Right cardiac atrium (tissue), 5 donors: ENCODE data around the gene RAB26. TPM values are rescaled to one million over a fixed set of nuclear protein-coding genes. Genes with fewer than 3 reads are reported as not detected.
A peak's percentile ranks its signal among the peaks of the same experiment; 100 is the strongest.
"Not testable (repeated sequence)": the region's sequence is repeated elsewhere in the genome, so short reads cannot be mapped to it uniquely, and the experiment has no call there.

Experiments
- ATAC-seq, 2 donors: fragments of 200-7000 bp; cut with Tn5 transposase; one replicate each; pipeline versions ENCODE4 v1.8.0 to v1.9.1; 2020; ENCODE audit warnings: moderate library complexity in 2 of 2, mild to moderate bottlenecking in 1 of 2
- DNase-seq, 3 donors: peaks; one replicate each; pipeline ENCODE4 v3.0.0-alpha.2; 2020
- H3K27ac ChIP-seq: one replicate; pipeline ENCODE4 v1.5.1; 2013; ENCODE audit warnings: mild to moderate bottlenecking, low read length, control low read depth, moderate library complexity
- H3K27me3 ChIP-seq: one replicate; pipeline ENCODE4 v1.6.1; 2013; ENCODE audit not compliant: control insufficient read depth, insufficient read depth
- H3K4me1 ChIP-seq: one replicate; pipeline ENCODE4 v1.6.1; 2013; ENCODE audit warnings: low read length; ENCODE audit not compliant: control insufficient read depth, insufficient read depth
- H3K4me3 ChIP-seq: one replicate; pipeline ENCODE4 v1.5.1; 2013; ENCODE audit warnings: low read length, control low read depth
- H3K9me3 ChIP-seq: one replicate; pipeline ENCODE4 v1.6.1; 2013; ENCODE audit warnings: low read length; ENCODE audit not compliant: control insufficient read depth
- WGBS: extraction: QIAGEN DNeasy Blood & Tissue Kit; methylation state at CpG from one replicate; pipeline ENCODE4 v1.1.7; 2013; 5-methylcytosine and 5-hydroxymethylcytosine counted together
- intact Hi-C, 4 donors: fragments of 100-400 bp; cut with DNase I; formaldehyde crosslinking; loops; one replicate each; pipeline versions ENCODE4 v1.11.0 to v1.14.0; 2022 to 2023
- polyA plus RNA-seq: library from polyadenylated mRNA; stranded (reverse); fragments of 200-250 nt; gene quantifications from one replicate; pipeline ENCODE4 v1.2.3, GENCODE V29; 2013
- total RNA-seq, 4 donors: library from RNA; stranded (reverse); fragmentation: NEBNext Ultra II Directional; extraction: Animal tissue kit (Norgen Biotek cat#: 25700); gene quantifications; one replicate each; pipeline ENCODE4 v1.2.1, GENCODE V29; 2021
- donor health status: healthy with polysubstance abuse.
- donor health status: DM: no; HTN: yes; CAD: no.
- donor health status: DM: no; HTN: no; CAD: no.
- donor health status: DM: no; HTN: yes; CAD: no; lungs with severe emphysema.
- donor health status: DM: yes; HTN: yes; CAD: no.

RAB26 gene
- total and polyA plus RNA-seq, 5 donors: 0.24 to 0.95 (median 0.88) TPM; not detected in 1

DNA sequence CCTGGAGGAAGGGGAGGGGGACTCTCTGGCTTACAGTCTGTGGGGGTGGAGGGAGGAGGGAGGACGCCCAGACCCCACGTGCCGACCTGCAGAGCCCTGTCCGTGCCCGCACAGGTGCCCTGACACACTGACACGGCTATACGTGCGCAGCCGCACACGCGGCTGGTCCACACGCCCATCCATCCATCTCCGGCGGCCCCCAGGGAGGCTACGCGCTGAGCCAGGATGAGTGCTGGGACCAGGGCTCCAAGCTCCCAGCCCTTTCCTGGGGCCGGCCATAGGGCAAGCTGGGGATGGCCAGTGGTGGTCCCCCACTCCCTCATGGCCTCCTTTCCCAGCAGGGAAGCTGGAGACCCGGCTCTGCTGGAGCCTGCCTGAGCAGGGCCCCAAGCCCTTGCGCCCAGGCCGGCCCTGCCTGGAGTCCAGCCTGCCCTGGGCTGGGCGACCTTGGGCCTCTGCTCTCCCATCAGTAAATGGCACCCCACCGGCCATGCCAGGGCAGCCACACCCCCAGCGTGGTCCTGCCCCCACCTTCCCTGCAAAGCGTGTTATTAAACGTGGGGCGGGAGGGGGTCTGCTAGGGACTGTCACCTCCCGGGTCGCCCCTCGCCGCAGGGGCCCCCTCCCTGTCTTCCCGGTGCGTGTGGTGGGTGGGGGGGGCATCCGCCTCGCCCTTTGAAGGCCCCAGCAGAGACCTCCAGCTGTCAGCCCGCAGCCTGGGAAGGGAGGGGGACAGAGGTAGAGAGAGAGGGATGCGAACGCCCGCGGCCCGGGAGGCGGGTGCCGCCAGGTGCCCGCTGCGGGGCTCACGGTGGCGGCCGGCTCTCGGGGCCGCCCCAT lies 47.1 kb downstream of the RAB26 start:
- 7% methylated on average over 49 of the region's 49 CpGs for WGBS
- Histone ChIP-seq H3K4me1 (no peaks in the 10 kb centered on the region), H3K27me3 (no peaks in the 10 kb centered on the region), H3K4me3 (peak overlapping the region; percentile 67), H3K27ac (no peak overlapping the region), H3K9me3 (no peaks in the 10 kb centered on the region)
- ATAC-seq (no peak), DNase-seq (no peak)
- intact Hi-C loops: no loop called here

DNA sequence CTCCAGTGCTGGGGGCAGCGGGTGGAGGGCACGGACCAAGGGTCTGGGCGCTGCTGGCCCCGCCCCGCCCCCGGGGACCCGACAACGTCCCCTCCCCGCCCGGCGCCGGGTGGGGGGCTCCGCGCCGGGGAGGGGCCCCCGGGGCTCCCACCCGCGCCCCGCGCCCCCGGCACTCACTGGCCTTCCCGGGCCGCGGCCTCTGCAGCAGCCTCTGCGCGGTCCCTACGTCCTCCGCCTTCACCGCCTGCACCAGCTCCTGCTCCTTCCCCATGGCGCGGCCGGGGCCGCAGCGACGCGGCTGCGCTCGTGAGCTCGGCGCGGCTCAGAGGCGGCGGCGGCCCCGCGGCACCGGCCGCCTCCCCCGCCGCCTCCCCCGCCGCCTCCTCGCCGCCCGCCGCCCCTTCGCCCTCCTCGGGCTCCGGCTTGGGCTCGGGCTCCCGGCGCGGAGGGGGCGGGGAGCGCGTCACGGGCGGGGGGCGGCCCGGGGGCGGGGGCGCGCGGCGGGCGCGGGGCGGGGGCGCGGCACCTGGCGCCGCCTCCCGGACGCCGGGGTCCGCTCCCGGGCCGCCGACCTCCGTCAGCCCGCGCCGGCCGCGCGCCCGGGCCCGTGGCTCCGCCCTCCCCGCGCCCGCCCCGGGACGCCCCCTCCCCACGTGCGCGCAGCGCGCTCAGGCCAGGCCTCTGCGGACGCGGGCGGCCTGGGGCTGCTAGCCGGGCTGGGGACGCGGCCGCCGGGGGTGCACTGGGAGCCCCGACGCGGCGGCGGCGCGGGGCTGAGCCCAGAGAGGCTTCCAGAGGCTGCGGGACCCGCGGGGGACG lies 47.9 kb downstream of the RAB26 start, which contains the start of gene CASKIN1:
Gene CASKIN1 (minus strand): TSS at position 444 of the 819 bp plus-strand sequence. CDS start 173 bp downstream, at position 271.
- ATAC-seq (no peak), DNase-seq (no peak)
- intact Hi-C loops: no loop called here
- WGBS: 1% methylated on average over 107 of the region's 129 CpGs
- H3K4me3 ChIP-seq: peak within 1 kb of the TSS; percentile 67
- no peaks in the 10 kb centered on the region for H3K4me1 ChIP-seq
- no peak within 1 kb of the TSS for H3K27ac ChIP-seq
- H3K9me3 ChIP-seq: no peaks in the 10 kb centered on the region
- H3K27me3 ChIP-seq: no peaks in the 10 kb centered on the region

DNA sequence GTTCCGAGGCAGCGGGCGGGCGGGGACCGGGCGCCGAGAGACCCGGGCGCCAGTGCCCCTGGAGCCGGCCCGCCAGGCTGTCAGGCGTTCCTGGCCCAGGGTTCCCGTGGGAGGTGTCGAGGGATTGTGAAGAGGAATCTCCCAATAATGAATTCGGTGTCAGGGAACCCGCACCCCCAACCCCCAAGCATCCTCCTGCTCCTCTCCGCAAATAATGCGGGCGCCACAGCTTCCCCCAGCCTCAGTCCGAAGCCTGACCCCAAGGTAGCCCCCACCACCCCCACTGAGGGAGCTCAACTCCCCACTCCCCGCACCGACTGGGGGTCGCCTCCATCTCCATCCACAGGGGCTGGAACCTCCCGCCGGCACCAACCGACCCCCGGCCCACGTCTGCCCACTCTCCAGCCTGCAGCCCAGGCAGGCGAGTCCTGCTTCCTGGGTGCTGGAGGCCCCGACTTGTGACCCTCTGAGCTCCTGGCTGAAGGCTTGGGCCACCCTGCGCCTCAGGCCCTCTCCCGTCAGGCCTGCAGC lies 48.6 kb downstream of the RAB26 start:
- Histone ChIP-seq H3K4me3 (peak overlapping the region; percentile 67), H3K27me3 (no peaks in the 10 kb centered on the region), H3K27ac (no peak overlapping the region), H3K4me1 (no peaks in the 10 kb centered on the region), H3K9me3 (no peaks in the 10 kb centered on the region)
- WGBS: 21% methylated on average over 32 of the region's 32 CpGs
- intact Hi-C loops: no loop called here
- no peak for DNase-seq
- no peak for ATAC-seq

DNA sequence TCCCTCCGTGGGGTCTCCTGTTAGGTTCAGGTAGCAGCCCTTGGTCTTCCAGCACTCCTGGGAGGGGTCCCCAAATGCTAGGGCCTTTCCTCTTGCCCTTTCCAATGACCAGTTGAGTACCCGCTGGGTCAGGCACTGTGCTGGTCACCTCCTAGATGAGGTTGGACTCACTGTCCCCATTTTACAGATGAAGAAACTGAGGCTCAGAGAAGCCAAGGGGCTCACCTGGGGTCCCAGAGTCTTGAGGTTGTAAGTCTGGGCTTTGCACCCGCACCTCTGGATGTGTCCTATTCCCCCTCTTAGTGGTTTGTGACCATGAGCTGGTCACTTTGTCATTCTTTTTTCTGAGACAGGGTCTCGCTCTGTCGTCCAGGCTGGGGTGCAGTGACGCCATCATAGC lies 49.3 kb downstream of the RAB26 start:
- no peak for DNase-seq
- Histone ChIP-seq H3K4me1 (no peaks in the 10 kb centered on the region), H3K9me3 (no peaks in the 10 kb centered on the region), H3K27me3 (no peaks in the 10 kb centered on the region), H3K27ac (no peak overlapping the region), H3K4me3 (no peak overlapping the region)
- ATAC-seq: no peak
- intact Hi-C loops: no loop called here
- WGBS: 84% methylated on average over 6 of the region's 6 CpGs

DNA sequence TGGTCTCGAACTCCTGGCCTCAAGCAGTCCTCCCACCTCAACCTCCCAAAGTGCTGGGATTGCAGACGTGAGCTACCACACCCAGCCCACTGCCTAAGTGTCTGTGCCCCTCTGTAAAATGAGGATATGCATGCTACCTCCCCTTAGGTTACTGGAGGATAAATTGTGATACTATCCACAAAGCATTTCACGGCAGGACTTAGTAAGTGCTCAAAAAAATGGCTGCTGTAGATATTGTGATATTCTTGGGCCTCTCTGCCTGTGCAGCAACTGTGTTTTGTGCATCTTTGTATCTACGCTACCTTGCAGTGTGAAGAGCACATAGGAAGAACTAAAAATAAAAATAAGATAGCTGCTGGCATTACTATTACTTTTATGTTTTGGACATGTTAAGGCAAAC lies 49.9 kb downstream of the RAB26 start:
- DNase-seq (no peak), ATAC-seq (no peak)
- Histone ChIP-seq H3K4me1 (no peaks in the 10 kb centered on the region), H3K4me3 (no peak overlapping the region), H3K27ac (no peak overlapping the region), H3K27me3 (no peaks in the 10 kb centered on the region), H3K9me3 (no peaks in the 10 kb centered on the region)
- intact Hi-C loops: no loop called here
- 61% methylated on average over 4 of the region's 4 CpGs for WGBS

DNA sequence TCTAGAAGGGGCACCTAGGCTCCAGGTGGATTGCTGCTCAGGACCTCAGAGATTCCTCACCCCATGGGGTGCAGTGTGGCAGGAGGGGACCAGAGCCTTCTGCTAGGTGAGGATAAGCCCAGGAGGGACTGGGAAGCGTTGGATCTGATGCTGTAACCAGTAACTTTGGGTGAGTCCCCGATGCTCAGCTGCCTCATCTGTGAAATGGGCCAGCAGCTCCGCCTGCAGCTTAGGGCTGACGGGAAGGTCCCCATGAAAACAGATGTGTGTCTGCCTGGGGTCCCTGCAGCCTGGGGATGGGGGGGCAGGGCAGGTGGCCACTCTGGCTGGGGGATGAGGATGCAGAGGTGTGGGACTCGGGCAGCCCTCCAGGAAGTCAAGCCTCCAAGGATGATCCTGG lies 50.7 kb downstream of the RAB26 start:
- Histone ChIP-seq H3K27ac (no peak overlapping the region), H3K4me1 (no peaks in the 10 kb centered on the region), H3K4me3 (no peak overlapping the region), H3K9me3 (no peaks in the 10 kb centered on the region), H3K27me3 (no peaks in the 10 kb centered on the region)
- intact Hi-C loops: no loop called here
- WGBS: 76% methylated on average over 5 of the region's 5 CpGs
- no peak for DNase-seq
- ATAC-seq: no peak

DNA sequence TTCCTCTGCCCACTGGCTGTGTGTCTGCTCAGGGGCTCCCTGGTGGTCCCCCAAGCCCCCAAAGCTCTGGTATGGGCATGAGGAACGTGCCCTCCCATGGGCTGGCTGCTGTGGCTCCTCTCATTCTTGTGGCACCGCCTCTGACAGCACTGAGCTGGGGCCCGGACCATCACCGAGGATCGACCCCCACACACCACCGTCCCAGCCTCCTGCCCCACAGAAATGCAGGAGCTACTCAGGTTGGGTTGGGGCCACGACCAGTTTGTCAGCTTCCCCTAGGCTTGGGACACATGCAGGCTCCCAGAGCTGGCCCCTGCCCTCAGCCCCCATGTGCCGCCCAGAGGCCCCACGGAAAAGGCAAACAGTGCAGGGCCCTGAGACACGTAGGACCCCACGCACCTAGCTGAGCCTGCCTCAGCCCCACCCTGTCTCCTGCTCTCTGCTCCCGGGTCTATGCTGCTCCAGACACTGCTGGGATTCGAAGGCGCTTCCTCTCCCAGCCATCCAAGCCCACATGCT lies 51.3 kb downstream of the RAB26 start:
- Histone ChIP-seq H3K27ac (no peak overlapping the region), H3K9me3 (no peaks in the 10 kb centered on the region), H3K4me1 (peaks cover 3% of the 10 kb centered on the region), H3K4me3 (no peak overlapping the region), H3K27me3 (no peaks in the 10 kb centered on the region)
- 68% methylated on average over 14 of the region's 14 CpGs for WGBS
- DNase-seq (no peak), ATAC-seq (no peak)
- intact Hi-C loops: loop anchor here in 1 of 4 donors (10.0 kb wide), 1 partner anchor 45 kb away; the partner anchor contains the start of gene TRAF7

DNA sequence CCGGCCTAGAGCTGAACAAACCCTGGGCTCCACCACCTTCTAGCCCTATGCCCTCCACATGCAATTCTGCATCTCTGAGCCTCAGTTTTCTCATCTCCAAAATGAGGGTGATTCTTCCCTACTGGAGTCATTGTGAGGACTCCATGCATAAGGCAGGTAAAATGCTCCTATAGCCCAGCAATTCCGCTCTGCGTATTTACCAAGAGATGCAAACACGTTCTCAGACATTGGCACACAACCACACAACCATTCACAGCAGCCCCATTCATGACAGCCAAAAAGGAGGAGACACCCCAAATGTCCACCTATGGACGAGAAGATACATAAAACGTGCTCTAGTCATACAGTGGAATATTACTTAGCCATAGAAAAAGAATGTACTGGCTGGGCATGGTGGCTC lies 51.9 kb downstream of the RAB26 start:
- Histone ChIP-seq H3K9me3 (no peaks in the 10 kb centered on the region), H3K27ac (no peak overlapping the region), H3K27me3 (no peaks in the 10 kb centered on the region), H3K4me1 (peaks cover 4% of the 10 kb centered on the region), H3K4me3 (no peak overlapping the region)
- intact Hi-C loops: loop anchor here in 1 of 4 donors (10.0 kb wide), 1 partner anchor 46 kb away; the partner anchor contains the start of gene TRAF7
- no peak for ATAC-seq
- 86% methylated on average over 6 of the region's 6 CpGs for WGBS
- DNase-seq: no peak

DNA sequence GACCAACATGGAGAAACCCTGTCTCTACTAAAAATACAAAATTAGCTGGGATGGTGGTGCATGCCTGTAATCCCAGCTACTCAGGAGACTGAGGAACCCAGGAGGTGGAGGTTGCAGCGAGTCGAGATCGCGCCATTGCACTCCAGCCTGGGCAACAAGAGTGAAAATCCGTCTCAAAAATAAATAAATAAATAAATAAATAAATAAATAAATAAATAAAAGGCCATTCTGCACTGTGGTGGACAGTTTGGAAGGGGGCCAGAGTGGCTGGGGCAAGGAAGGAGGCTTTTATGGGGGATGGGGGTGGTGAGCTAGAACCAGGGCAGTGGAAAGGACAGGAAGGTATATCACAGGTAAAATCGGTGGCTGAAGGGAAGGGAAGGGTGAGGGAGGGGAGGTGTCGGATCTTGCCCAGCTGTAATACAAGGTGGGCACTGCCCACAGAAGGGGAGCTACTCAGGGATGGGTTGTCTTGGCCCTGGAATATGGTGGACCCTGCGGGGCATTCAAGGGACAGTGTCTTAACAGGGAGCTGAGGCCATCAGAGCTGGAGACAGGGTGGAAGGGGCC lies 54.8 kb downstream of the RAB26 start:
- intact Hi-C loops: loop anchor here in 1 of 4 donors (10.0 kb wide), 1 partner anchor 48 kb away; the partner anchor contains the start of gene TRAF7
- 93% methylated on average over 8 of the region's 8 CpGs for WGBS
- H3K4me1 ChIP-seq, DNase-seq, H3K4me3 ChIP-seq, ATAC-seq, H3K27ac ChIP-seq, H3K9me3 ChIP-seq, H3K27me3 ChIP-seq: not testable (repeated sequence)
